ENCODE results near the gene ANAPC1. TPM values are rescaled to one million over a fixed set of nuclear protein-coding genes. Genes with fewer than 3 reads are reported as not detected.

ANAPC1 gene
- total RNA-seq = 56.1 and 66.7 TPM in 2 replicates

GRCh38 chr2:111883661-111884591 is at the start of gene ANAPC1:
Gene ANAPC1 (minus strand): TSS chr2:111884193. CDS start chr2:111880825, 3,368 bp downstream.

GRCh38 chr2:111897924-111898702 is 14.1 kb upstream of the ANAPC1 start, which contains the start of gene MERTK:
Gene MERTK (plus strand): TSS chr2:111898607. CDS start chr2:111898736, 129 bp downstream.

Other genes starting within 250 kb of the ANAPC1 start
- 1.5 and 2.2 TPM in 2 replicates for gene MERTK, start 14.4 kb upstream of the ANAPC1 start, total RNA-seq
- 32.0 and 36.4 TPM in 2 replicates for gene TMEM87B, start 171.1 kb upstream of the ANAPC1 start, total RNA-seq